NCI-H82 treated with DMSO at 0.1 percent for 48 hours (cell line): ENCODE measurements around the gene ERCC4.

Experiments used
- DNase-seq: peaks from one replicate; lab custom pipeline; 2025; ENCODE audit not compliant: unreplicated experiment; lab: John Stamatoyannopoulos, UW

The ERCC4 gene

DNA sequence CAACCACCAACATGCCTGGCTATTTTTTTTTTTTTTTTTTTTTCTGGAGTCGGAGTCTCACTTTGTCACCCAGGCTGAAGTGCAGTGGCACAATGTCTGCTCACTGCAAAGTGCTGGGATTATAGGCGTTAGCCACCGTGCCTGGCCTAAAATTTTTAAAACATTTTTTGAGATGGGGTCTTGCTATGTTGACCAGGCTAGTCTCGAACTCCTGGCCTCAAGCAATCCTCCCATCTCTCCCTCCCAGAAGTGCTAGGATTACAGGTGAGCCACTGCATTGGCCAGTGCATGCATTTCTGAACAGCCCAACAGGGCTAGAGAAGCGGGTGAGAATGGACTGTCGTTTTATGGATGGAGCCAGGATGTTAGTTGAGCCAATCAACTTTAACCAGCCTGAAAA, 72.4 kb downstream of the ERCC4 start:
- no peak for DNase-seq

DNA sequence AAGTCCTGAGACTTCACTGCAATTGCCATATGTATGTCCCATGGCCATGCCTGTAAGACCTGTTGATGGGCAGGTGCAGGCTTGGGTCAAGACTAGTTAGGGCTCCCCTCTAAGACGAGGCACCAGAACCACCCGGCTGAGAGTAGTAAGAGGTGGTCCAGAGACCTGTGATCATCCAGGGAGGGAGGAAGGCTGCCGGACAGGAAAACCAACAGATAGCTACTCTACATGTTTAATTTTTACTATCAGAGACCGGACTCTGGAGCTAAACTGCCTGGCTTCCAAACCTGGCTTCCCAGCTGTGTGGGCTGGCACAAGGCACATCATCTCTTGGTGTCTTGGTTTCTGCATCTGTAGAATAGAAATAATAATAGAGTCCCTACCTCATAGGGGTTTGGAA, 73.0 kb downstream of the ERCC4 start:
- DNase-seq = no peak

DNA sequence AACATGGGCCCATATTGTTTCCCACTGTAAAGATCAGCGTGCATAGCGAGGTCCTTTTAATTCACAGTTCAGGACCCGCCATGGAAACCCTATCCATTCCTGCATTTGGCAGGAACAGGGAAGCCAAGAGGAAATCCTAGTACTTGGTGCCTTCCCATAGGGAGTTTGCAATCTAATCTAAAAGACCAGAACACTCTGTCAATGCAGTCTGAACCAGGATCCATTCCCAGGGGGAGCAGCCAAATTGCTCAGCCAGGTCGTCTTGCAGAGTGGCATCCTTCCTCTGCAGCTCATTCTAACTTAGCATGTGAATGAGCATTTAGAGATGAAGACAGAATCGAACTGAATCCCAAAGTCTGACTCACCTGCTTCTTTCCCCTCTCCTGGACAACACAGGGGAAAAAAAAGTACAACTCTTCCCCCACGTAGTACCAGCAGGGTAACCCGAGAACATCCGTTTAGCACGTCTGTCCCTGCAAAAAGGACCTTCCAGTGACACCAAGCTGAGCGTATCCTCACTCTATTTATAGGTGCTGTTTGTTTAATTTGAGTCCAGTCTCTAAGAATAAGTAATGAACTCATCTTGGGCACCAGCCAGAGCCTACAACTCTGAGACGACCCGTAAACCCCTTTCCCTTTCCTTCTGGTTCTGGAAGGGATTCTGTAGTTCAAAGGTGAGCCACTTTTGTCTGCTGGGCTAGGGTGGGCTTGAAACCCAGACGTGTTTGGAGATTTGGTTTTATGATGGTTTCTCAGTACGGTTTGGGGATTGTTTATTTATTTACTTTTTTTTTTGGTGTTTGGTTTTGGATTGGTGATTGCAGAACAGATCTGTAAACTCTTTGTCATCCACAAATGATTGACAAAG, 74.5 kb downstream of the ERCC4 start:
- DNase-seq = no peak

GRCh38 chr16:13995194-13995593, 75.2 kb downstream of the ERCC4 start:
- DNase-seq = no peak

DNA sequence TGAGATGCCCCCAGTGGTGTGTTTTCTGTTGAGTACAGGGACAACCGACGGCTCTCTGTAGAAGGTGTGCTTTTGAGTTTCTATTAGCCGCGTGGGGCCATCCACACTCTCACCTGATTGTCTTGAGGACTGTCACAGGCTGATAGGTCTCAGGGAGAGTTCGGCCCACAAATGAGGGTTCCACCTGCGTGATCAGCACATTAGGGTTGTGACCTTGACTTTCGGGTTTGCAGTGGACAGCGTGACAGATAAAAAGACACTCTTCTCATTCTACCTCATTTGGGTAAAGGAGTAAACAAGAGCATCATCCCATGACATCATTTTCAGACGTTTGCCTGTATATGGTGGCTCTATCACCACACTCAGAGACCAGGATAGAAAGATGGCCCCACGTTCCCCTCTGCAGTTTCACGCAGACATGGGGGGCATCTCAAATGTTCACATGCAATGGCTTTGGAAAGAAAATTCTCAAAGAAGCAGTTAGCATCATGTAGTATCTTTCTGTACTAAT, 76.9 kb downstream of the ERCC4 start:
- no peak for DNase-seq

GRCh38 chr16:13997526-13997925, 77.6 kb downstream of the ERCC4 start:
- DNase-seq = no peak

DNA sequence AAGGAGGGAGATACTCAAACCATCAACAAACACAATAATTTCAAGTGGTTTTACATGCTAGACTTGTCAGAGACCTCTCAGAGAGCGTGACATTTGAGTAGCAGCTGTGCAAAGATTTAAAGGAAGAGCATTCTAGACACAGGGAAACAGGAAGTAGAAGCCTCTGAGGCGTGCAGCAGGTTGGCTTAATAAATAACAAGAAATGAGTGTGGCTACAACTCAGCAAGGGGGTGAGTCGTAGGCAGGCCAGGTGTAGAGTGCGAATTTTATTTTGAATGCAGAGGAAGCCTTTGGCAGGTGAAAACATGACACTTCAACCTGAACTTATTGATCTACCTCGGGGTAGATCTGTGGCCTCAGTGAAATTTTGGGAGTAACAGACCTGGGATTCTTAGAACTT, 78.0 kb downstream of the ERCC4 start:
- no peak for DNase-seq

DNA sequence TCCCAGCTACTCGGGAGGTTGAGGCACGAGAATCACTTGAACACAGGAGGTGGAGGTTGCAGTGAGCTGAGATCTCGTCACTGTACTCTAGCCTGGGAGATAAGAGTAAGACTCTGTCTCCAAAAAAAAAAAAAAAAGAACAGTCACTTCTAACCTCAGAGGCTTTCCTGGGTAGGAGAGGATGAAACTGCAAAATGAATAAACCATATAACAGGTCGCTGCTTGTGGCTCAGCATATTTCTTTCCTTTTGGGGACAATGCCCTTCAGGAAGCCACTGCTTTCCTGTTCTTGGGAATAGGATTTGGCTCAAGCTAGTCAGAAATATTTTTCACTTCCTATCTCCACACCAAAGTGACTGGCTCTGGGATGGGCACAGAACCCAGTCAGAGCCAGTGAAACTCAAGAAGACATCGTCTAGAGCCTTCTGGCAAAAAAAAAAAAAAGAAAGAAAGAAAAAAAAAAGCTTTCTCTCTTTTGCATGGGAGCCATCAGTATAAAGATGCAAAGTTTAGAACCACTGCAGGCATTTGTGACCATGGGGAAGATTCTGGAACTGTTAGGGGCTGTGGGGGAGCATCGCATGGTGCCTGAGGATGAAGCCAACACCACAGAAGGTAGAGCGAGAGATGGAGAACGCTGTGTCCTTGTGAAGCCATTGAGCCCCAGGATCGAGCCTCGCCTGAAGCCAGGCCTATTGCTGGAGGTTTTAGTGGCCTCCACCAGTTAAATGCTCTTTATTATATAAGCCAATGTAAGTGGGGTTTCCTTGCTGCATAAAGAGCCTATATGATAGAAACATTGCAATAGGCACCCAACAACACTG, 79.3 kb downstream of the ERCC4 start:
- no peak for DNase-seq

DNA sequence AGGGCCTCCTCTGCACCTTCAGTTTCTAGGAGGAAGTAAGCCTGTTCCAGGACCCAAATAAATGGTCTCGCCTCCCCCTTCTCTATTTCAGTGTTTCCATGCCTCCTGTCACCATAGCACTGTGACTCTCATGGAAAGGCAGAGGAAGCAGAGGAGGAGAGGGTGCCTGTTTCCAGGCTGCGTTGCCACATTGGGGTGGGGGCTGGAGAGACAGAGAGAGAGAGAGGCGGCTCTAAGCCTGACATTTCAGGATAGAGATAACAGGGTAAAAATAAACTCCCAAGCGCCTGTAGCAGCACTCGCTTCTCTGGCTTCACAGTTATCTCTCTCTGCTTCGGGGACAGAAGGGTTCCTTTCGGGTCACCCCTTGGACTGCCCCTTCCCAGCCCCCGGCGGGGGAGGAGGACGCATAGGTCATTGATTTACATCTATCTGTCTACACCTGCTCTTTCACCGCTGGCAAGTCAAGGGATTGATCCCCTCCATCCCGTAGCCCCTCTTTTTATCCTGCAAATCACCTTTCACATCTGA, 80.0 kb downstream of the ERCC4 start:
- DNase-seq = no peak

- DNase-seq = no peak
These were observed 81.6 kb downstream of the ERCC4 start for GRCh38 chr16:14001521-14001920.
